AG04450 (cell line): ENCODE results near the gene SIRT3. TPM values are rescaled to one million over a fixed set of nuclear protein-coding genes. Genes with fewer than 3 reads are reported as not detected.
"Not testable (repeated sequence)": the region's sequence is repeated elsewhere in the genome, so short reads cannot be mapped to it uniquely, and the experiment has no call there.

Source experiments
- CTCF ChIA-PET: fragments of 300-600, 350-600 bp; formaldehyde crosslinking; extraction: SDS; loops from one replicate; lab custom pipeline; 2022; ENCODE audit warnings: antibody characterized with exemption, inconsistent platforms; lab: Charles Lee
- POLR2A ChIA-PET: fragments of 350-600 bp; formaldehyde crosslinking; extraction: SDS; loops from one replicate; lab custom pipeline; 2021; ENCODE audit warnings: antibody characterized with exemption, inconsistent platforms; lab: Yijun Ruan, JAX
- DNase-seq: peaks from one replicate; pipeline ENCODE4 v3.0.0-alpha.2; 2011; ENCODE audit warnings: low read depth, low spot score
- H3K27ac ChIP-seq: one replicate; pipeline ENCODE4 v1.5.1; 2012; ENCODE audit warnings: low read depth, low read length, control low read depth
- H3K27me3 ChIP-seq: one replicate; pipeline ENCODE4 v1.6.0; 2012; ENCODE audit warnings: low read length; ENCODE audit not compliant: control insufficient read depth, insufficient read depth
- H3K4me3 ChIP-seq: 2 replicates; pipeline ENCODE4 v1.5.1; 2011; ENCODE audit warnings: mild to moderate bottlenecking, low read depth, low read length, control low read depth
- H3K9me3 ChIP-seq: 2 replicates; pipeline ENCODE4 v1.5.1; 2012; ENCODE audit warnings: low read length; ENCODE audit not compliant: control insufficient read depth, insufficient read depth
- CTCF ChIP-seq: IDR thresholded peaks from 2 replicates; pipeline ENCODE4 v1.5.1; 2011; ENCODE audit warnings: low read depth, low read length, control low read depth, inconsistent platforms
- polyA plus RNA-seq: library from polyadenylated mRNA; depleted of rRNA; stranded (reverse); fragments of >200 nt; gene quantifications from 2 replicates; pipeline ENCODE4 v1.2.3, GENCODE V29; 2011

Gene SIRT3
- polyA plus RNA-seq, 1 experiment, result 15.8 TPM

GRCh38 chr11:197741-198235 lies 38.4 kb downstream of the SIRT3 start:
- Histone ChIP-seq H3K27me3 (no peaks in the 10 kb centered on the region), H3K9me3 (no peaks in the 10 kb centered on the region; the same call in 1 of the 2 replicates), H3K4me3 (no peak overlapping the region), H3K27ac (no peak overlapping the region)
- no peak for DNase-seq
- no peak for TF ChIP-seq CTCF
- POLR2A ChIA-PET, result no interaction called here
- CTCF ChIA-PET, result no interaction called here

GRCh38 chr11:196786-197731 lies 39.1 kb downstream of the SIRT3 start:
- POLR2A ChIA-PET, result no interaction called here
- Histone ChIP-seq H3K4me3 (no peak overlapping the region), H3K9me3 (no peaks in the 10 kb centered on the region; the same call in 1 of the 2 replicates), H3K27ac (no peak overlapping the region), H3K27me3 (no peaks in the 10 kb centered on the region)
- CTCF ChIA-PET, result no interaction called here
- DNase-seq, result no peak
- no peak for TF ChIP-seq CTCF

- DNase-seq, CTCF ChIA-PET: not testable (repeated sequence)
Observed at GRCh38 chr11:193481-193880, 42.7 kb downstream of the SIRT3 start.

GRCh38 chr11:192674-193128 lies 43.4 kb downstream of the SIRT3 start, which contains the start of gene SCGB1C1:
Gene SCGB1C1, plus strand, starts transcription at chr11:193078. Its CDS starts 22 bp downstream, at chr11:193100.
- H3K9me3 ChIP-seq, CTCF ChIA-PET, DNase-seq, POLR2A ChIA-PET, H3K4me3 ChIP-seq, H3K27ac ChIP-seq, H3K27me3 ChIP-seq: not testable (repeated sequence)

More at GRCh38 chr11:193481-193880, 42.7 kb downstream of the SIRT3 start:
- H3K27ac ChIP-seq, H3K27me3 ChIP-seq, POLR2A ChIA-PET, H3K9me3 ChIP-seq, H3K4me3 ChIP-seq: not testable (repeated sequence)

GRCh38 chr11:191490-192478 lies 44.4 kb downstream of the SIRT3 start:
- H3K9me3 ChIP-seq, CTCF ChIA-PET, H3K27me3 ChIP-seq, H3K27ac ChIP-seq, POLR2A ChIA-PET, H3K4me3 ChIP-seq, DNase-seq: not testable (repeated sequence)
- TF ChIP-seq CTCF, result peak; percentile 28; the same call in 1 of the 2 replicates

GRCh38 chr11:190546-190945 lies 45.6 kb downstream of the SIRT3 start:
- POLR2A ChIA-PET, CTCF ChIA-PET: not testable (repeated sequence)

More at GRCh38 chr11:190546-190945, 45.6 kb downstream of the SIRT3 start:
- H3K27ac ChIP-seq, H3K4me3 ChIP-seq, DNase-seq, H3K27me3 ChIP-seq, H3K9me3 ChIP-seq: not testable (repeated sequence)
